Chondrocyte (in vitro differentiated cells): ENCODE results near the gene ATL1. TPM values are rescaled to one million over a fixed set of nuclear protein-coding genes. Genes with fewer than 3 reads are reported as not detected.

Source experiments
- DNase-seq: peaks from one replicate; pipeline ENCODE4 v3.0.0; 2021; ENCODE audit warnings: mixed read lengths, low spot score
- H3K27ac Mint-ChIP-seq: one replicate; pipeline ENCODE4 v1.8.0; 2021; ENCODE audit warnings: mild to moderate bottlenecking, moderate library complexity, mixed read lengths; ENCODE audit not compliant: unreplicated experiment
- H3K27me3 Mint-ChIP-seq: 2 replicates; pipeline ENCODE4 v1.8.0; 2021; ENCODE audit warnings: low read depth, mixed read lengths
- H3K36me3 Mint-ChIP-seq: 2 replicates; pipeline ENCODE4 v1.8.0; 2021; ENCODE audit warnings: low read depth, mixed read lengths
- H3K4me1 Mint-ChIP-seq: 2 replicates; pipeline ENCODE4 v1.8.0; 2021; ENCODE audit warnings: low read depth, mild to moderate bottlenecking, mixed read lengths
- H3K4me3 Mint-ChIP-seq: one replicate; pipeline ENCODE4 v1.8.0; 2021; ENCODE audit warnings: mild to moderate bottlenecking, moderate library complexity, mixed read lengths; ENCODE audit not compliant: unreplicated experiment
- H3K9me3 Mint-ChIP-seq: 2 replicates; pipeline ENCODE4 v1.8.0; 2021; ENCODE audit warnings: low read depth, mixed read lengths
- CTCF ChIP-seq: fragments of 200-600 bp; sonication (generic); IDR thresholded peaks from 2 replicates; pipeline ENCODE4 v1.5.0; 2021; ENCODE audit warnings: antibody characterized with exemption, mild to moderate bottlenecking, moderate library complexity
- total RNA-seq: library from RNA; stranded (reverse); gene quantifications from 3 replicates; pipeline ENCODE4 v1.2.1, GENCODE V29; 2021

ATL1 gene
- total RNA-seq, 1 donor from 2014 or later = 19.0 TPM

- H3K27me3 Mint-ChIP-seq = no peaks in the 10 kb centered on the region
- H3K4me3 Mint-ChIP-seq = no peak overlapping the region
- no peak for TF ChIP-seq CTCF
- no peak for DNase-seq
- H3K9me3 Mint-ChIP-seq = no peaks in the 10 kb centered on the region
- H3K36me3 Mint-ChIP-seq = no peaks in the 10 kb centered on the region
- H3K4me1 Mint-ChIP-seq = peaks cover 15% of the 10 kb centered on the region
- H3K27ac Mint-ChIP-seq = no peak overlapping the region
These were observed 42.1 kb downstream of the ATL1 start for GRCh38 chr14:50602035-50602434.

GRCh38 chr14:50603565-50603964, 43.6 kb downstream of the ATL1 start:
- H3K36me3 Mint-ChIP-seq = peaks cover 1% of the 10 kb centered on the region
- H3K4me1 Mint-ChIP-seq = peaks cover 15% of the 10 kb centered on the region
- no peak overlapping the region for H3K27ac Mint-ChIP-seq
- no peaks in the 10 kb centered on the region for H3K9me3 Mint-ChIP-seq
- H3K4me3 Mint-ChIP-seq = no peak overlapping the region
- no peaks in the 10 kb centered on the region for H3K27me3 Mint-ChIP-seq
- TF ChIP-seq CTCF = no peak
- no peak for DNase-seq

GRCh38 chr14:50605766-50606165, 45.8 kb downstream of the ATL1 start:
- no peak for DNase-seq
- no peak for TF ChIP-seq CTCF
- Mint-ChIP-seq H3K27me3 (no peaks in the 10 kb centered on the region), H3K4me1 (peaks cover 10% of the 10 kb centered on the region), H3K27ac (peak overlapping the region; percentile 15), H3K36me3 (peaks cover 7% of the 10 kb centered on the region), H3K9me3 (no peaks in the 10 kb centered on the region), H3K4me3 (no peak overlapping the region)

DNA sequence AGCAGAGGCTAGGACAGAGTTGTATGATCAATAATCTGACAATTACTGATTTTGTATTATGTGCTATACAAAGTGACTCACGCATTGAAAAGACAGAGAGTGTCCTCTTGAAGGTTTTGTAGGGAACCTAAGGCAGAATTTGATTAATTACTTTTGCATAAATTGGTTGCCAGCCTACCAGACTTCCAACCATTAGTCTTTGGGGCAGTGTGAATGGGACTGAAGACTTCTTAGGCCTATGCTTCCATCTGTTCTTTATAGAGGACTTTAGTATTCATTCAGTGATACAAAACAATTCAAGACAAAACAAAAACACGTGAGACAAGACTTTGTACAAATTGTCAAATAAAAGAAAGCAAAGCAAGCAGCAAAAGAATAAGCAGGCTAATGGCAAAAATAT, 46.5 kb downstream of the ATL1 start:
- H3K4me1 Mint-ChIP-seq = peaks cover 10% of the 10 kb centered on the region
- H3K9me3 Mint-ChIP-seq = no peaks in the 10 kb centered on the region
- no peak overlapping the region for H3K4me3 Mint-ChIP-seq
- H3K27ac Mint-ChIP-seq = no peak overlapping the region
- peaks cover 9% of the 10 kb centered on the region for H3K36me3 Mint-ChIP-seq
- no peak for DNase-seq
- TF ChIP-seq CTCF = no peak
- no peaks in the 10 kb centered on the region for H3K27me3 Mint-ChIP-seq

- no peaks in the 10 kb centered on the region for H3K27me3 Mint-ChIP-seq
- TF ChIP-seq CTCF = no peak
- H3K4me1 Mint-ChIP-seq = peaks cover 10% of the 10 kb centered on the region
- H3K9me3 Mint-ChIP-seq = no peaks in the 10 kb centered on the region
- no peak overlapping the region for H3K27ac Mint-ChIP-seq
- DNase-seq = no peak
- no peak overlapping the region for H3K4me3 Mint-ChIP-seq
- peaks cover 9% of the 10 kb centered on the region for H3K36me3 Mint-ChIP-seq
These were observed 47.2 kb downstream of the ATL1 start for GRCh38 chr14:50607181-50607580.
